HEK293T (cell line): ENCODE results near the gene GRID2.

ENCODE experiments used
- CTCF ChIA-PET: fragments of 350-600 bp; formaldehyde crosslinking; extraction: SDS; loops from one replicate; lab custom pipeline; 2021; ENCODE audit warnings: antibody characterized with exemption, inconsistent platforms; lab: Yijun Ruan, JAX
- POLR2A ChIA-PET: fragments of 350-600 bp; formaldehyde crosslinking; extraction: SDS; loops from one replicate; lab custom pipeline; 2020; ENCODE audit warnings: antibody characterized with exemption, inconsistent platforms; lab: Yijun Ruan, JAX
- DNase-seq: peaks from one replicate; pipeline ENCODE4 v3.0.0; 2012; ENCODE audit warnings: mixed read lengths; ENCODE audit errors: extremely low spot score
- ARNT ChIP-seq: fragments of 450-650 bp; IDR thresholded peaks from 2 replicates; pipeline ENCODE4 v1.6.1; 2017; ENCODE audit warnings: mild to moderate bottlenecking
- BHLHE40 ChIP-seq: fragments of 450-650 bp; IDR thresholded peaks from 2 replicates; pipeline ENCODE4 v1.6.1; 2016; ENCODE audit warnings: mild to moderate bottlenecking, moderate library complexity, borderline replicate concordance
- CTBP1 ChIP-seq: fragments of 450-650 bp; IDR thresholded peaks from 2 replicates; pipeline ENCODE4 v1.6.1; 2016; ENCODE audit warnings: borderline replicate concordance
- ELF4 ChIP-seq: fragments of 450-650 bp; IDR thresholded peaks from 2 replicates; pipeline ENCODE4 v1.6.1; 2017; ENCODE audit warnings: antibody characterized with exemption
- FOXA1 ChIP-seq: fragments of 450-650 bp; IDR thresholded peaks from 2 replicates; pipeline ENCODE4 v1.6.1; 2016; ENCODE audit warnings: mild to moderate bottlenecking
- FOXK2 ChIP-seq: fragments of 450-650 bp; IDR thresholded peaks from 2 replicates; pipeline ENCODE4 v1.6.1; 2016; ENCODE audit warnings: mild to moderate bottlenecking
- FOXM1 ChIP-seq: fragments of 450-650 bp; IDR thresholded peaks from 2 replicates; pipeline ENCODE4 v1.6.1; 2017; ENCODE audit warnings: mild to moderate bottlenecking, borderline replicate concordance
- HDGF ChIP-seq: fragments of 450-650 bp; IDR thresholded peaks from 2 replicates; pipeline ENCODE4 v1.6.1; 2017; ENCODE audit warnings: antibody characterized with exemption, borderline replicate concordance
- L3MBTL2 ChIP-seq: fragments of 450-650 bp; conservative IDR thresholded peaks from 2 replicates; pipeline ENCODE4 v1.6.1; 2016; ENCODE audit warnings: mild to moderate bottlenecking
- LEF1 ChIP-seq: fragments of 450-650 bp; IDR thresholded peaks from 2 replicates; pipeline ENCODE4 v1.6.1; 2017; ENCODE audit warnings: mild to moderate bottlenecking, borderline replicate concordance
- NFRKB ChIP-seq: fragments of 450-650 bp; IDR thresholded peaks from 2 replicates; pipeline ENCODE4 v1.6.1; 2016; ENCODE audit warnings: mild to moderate bottlenecking, moderate library complexity
- SP1 ChIP-seq: fragments of 450-650 bp; IDR thresholded peaks from 2 replicates; pipeline ENCODE4 v1.6.1; 2017
- SUZ12 ChIP-seq: fragments of 450-650 bp; IDR thresholded peaks from 2 replicates; pipeline ENCODE4 v1.6.1; 2016; ENCODE audit warnings: mild to moderate bottlenecking
- TARDBP ChIP-seq: fragments of 450-650 bp; IDR thresholded peaks from 2 replicates; pipeline ENCODE4 v1.6.1; 2016
- ZNF384 ChIP-seq: fragments of 450-650 bp; IDR thresholded peaks from 2 replicates; pipeline ENCODE4 v1.6.1; 2016
- TF ChIP-seq, protein P1 (sequence below): fragments of 450-650 bp; IDR thresholded peaks from 2 replicates; pipeline ENCODE4 v1.6.1; 2016

The GRID2 gene

GRCh38 chr4:92862509-92862908 lies 558.7 kb downstream of the GRID2 start:
- no peak for TF ChIP-seq FOXA1
- TF ChIP-seq CTBP1 = no peak
- no peak for TF ChIP-seq BHLHE40
- TF ChIP-seq L3MBTL2 = no peak
- no peak for TF ChIP-seq NFRKB
- TF ChIP-seq SUZ12 = no peak
- no peak for TF ChIP-seq TARDBP
- no peak for TF ChIP-seq ARNT
- no peak for TF ChIP-seq ELF4
- POLR2A ChIA-PET = no interaction called here
- DNase-seq = no peak
- CTCF ChIA-PET = no interaction called here

GRCh38 chr4:92864096-92864495 lies 560.3 kb downstream of the GRID2 start:
- no peak for TF ChIP-seq FOXM1
- no peak for TF ChIP-seq ZNF384
- TF ChIP-seq, protein P1, sequence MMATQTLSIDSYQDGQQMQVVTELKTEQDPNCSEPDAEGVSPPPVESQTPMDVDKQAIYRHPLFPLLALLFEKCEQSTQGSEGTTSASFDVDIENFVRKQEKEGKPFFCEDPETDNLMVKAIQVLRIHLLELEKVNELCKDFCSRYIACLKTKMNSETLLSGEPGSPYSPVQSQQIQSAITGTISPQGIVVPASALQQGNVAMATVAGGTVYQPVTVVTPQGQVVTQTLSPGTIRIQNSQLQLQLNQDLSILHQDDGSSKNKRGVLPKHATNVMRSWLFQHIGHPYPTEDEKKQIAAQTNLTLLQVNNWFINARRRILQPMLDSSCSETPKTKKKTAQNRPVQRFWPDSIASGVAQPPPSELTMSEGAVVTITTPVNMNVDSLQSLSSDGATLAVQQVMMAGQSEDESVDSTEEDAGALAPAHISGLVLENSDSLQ = no peak
- no peak for TF ChIP-seq HDGF
- no peak for TF ChIP-seq FOXK2
- no peak for TF ChIP-seq CTBP1
- TF ChIP-seq LEF1 = no peak
- TF ChIP-seq FOXA1 = no peak
- no peak for TF ChIP-seq ELF4
- TF ChIP-seq SUZ12 = no peak
- no peak for TF ChIP-seq SP1
- no peak for TF ChIP-seq NFRKB
- TF ChIP-seq L3MBTL2 = no peak
- no peak for TF ChIP-seq ARNT
- TF ChIP-seq BHLHE40 = no peak
- DNase-seq = no peak
- CTCF ChIA-PET = no interaction called here
- POLR2A ChIA-PET = no interaction called here

DNA sequence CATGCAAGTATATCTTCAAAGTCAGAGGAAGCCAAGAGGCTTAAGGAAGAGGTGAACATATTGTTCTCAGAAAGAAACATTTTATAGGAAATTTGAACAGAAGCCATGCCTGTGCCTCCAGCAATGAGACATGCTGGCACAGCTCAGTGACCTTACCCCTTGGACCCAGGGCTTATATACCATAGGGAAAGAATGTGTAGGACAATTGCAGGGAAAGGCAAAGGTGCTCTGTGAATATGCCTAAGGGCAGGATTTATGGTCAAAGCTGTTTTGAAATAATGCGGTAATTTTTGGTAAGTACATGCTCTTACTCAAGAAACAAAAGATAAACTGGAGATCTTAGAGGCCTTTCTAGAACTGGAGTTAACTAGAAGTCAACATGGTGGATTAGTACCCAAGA lies 568.8 kb downstream of the GRID2 start:
- ChIA-PET POLR2A (no interaction called here), CTCF (no interaction called here)
- DNase-seq = no peak
- no peak for TF ChIP-seq NFRKB
- TF ChIP-seq, protein P1 = no peak
- no peak for TF ChIP-seq SUZ12
- no peak for TF ChIP-seq CTBP1
- TF ChIP-seq HDGF = no peak
- TF ChIP-seq TARDBP = no peak
- TF ChIP-seq L3MBTL2 = no peak
- no peak for TF ChIP-seq LEF1

DNA sequence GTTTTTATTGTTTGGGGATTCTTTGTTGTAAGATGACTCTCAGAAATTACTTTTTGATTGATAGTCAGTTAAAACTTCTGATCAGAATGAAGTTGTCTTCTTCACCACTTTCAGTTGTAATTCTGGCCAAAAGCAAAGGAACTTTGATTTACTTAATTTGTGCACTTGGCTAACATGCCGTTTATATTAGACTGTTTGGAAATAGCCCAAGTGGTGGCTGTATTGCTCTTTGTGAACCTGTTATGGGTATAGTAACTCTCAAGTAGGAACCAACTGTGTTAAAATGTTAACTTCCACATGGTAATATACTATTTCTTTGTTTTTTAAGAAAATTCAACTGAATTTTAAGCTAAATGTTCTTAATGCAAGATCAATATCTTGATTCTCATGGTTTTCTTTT lies 581.9 kb downstream of the GRID2 start:
- TF ChIP-seq L3MBTL2 (no peak), ELF4 (no peak), NFRKB (no peak), BHLHE40 (no peak), SP1 (no peak), LEF1 (no peak), FOXA1 (no peak), ZNF384 (no peak), SUZ12 (no peak), HDGF (no peak), FOXK2 (no peak), ARNT (no peak), TARDBP (no peak), FOXM1 (no peak)
- TF ChIP-seq, protein P1 = no peak
- ChIA-PET CTCF (no interaction called here), POLR2A (no interaction called here)
- DNase-seq = no peak

DNA sequence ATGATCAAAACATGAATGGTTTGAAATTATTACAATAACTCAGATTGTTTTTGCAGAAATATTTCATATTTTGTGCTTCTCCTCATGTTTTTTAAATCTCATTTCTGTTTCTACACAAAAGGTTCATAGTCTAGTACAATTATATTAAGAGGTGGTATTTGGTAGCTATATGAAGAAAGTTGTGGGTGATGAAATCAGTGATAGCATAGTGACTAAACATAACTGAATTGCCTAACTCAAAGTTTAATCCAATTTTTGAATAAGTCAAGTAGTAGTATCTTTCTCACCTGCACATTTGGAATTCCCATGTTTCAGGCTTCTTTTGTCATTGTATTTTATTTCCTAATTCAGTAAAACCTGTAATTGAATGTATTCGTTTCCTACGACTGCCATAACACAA lies 648.7 kb downstream of the GRID2 start:
- ChIA-PET CTCF (no interaction called here), POLR2A (no interaction called here)
- no peak for TF ChIP-seq NFRKB
- TF ChIP-seq ZNF384 = no peak
- no peak for TF ChIP-seq FOXM1
- no peak for TF ChIP-seq HDGF
- DNase-seq = no peak

DNA sequence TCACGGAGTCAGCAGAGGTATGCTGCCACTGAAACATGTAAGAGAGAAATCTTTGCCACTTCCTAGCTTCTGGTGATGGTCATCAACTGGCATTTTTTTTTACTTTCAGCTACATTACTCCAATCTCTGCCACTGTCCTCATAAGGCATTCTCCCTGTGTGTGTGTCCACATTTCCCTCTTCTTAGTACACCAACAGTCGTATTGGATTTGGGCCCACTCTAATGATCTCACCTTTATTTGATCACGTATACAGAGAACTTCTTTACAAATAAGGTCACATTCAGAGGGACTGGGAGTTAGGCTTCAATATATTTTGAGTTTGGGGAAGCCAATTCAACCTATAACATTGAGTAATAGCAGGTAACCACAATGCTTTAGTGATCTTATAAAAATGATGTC lies 649.1 kb downstream of the GRID2 start:
- TF ChIP-seq SUZ12 (no peak), SP1 (no peak), FOXK2 (no peak), TARDBP (no peak), CTBP1 (no peak), NFRKB (no peak), ELF4 (no peak), ZNF384 (no peak)
- TF ChIP-seq, protein P1 = no peak
- CTCF ChIA-PET = no interaction called here
- POLR2A ChIA-PET = no interaction called here
- DNase-seq = no peak

DNA sequence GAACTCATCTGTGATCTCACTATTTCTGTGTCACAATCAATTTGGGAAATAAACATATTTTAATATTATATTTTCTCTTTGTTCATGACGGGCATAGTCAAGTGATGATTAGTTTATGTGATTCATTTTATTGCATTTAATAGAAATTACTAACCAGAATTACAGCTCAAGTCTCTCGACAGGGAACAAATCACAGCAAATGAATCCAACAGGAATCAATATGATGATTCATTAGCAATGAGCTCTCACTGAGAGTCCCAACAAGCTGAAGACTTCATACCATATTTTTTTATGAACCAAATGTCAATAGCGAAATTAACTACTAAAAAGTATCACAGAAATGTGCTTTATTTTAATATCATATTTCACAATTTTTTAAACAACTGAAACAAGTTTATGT lies 649.7 kb downstream of the GRID2 start:
- no peak for TF ChIP-seq CTBP1
- no peak for TF ChIP-seq FOXA1
- TF ChIP-seq L3MBTL2 = no peak
- no peak for TF ChIP-seq HDGF
- no peak for TF ChIP-seq SUZ12
- no peak for TF ChIP-seq ELF4
- TF ChIP-seq ARNT = no peak
- TF ChIP-seq ZNF384 = no peak
- TF ChIP-seq FOXK2 = no peak
- TF ChIP-seq BHLHE40 = no peak
- TF ChIP-seq SP1 = no peak
- no peak for DNase-seq
- ChIA-PET CTCF (no interaction called here), POLR2A (no interaction called here)
